Mucosa of descending colon (tissue), 3 donors: Measurements from ENCODE around the gene ART4. TPM values are rescaled to one million over a fixed set of nuclear protein-coding genes. Genes with fewer than 3 reads are reported as not detected.

Source experiments
- ATAC-seq: fragments of 200-7000 bp; cut with Tn5 transposase; one replicate; pipeline ENCODE4 v1.9.1; 2020; ENCODE audit warnings: mild to moderate bottlenecking, moderate library complexity
- DNase-seq, 3 donors: peaks; one replicate each; pipeline ENCODE4 v3.0.0-alpha.2; 2020
- H3K36me3 ChIP-seq: fragments of 200-600 bp; one replicate; pipeline ENCODE4 v1.8.0; 2021; ENCODE audit warnings: low read depth, mild to moderate bottlenecking
- H3K4me1 ChIP-seq: fragments of 200-600 bp; one replicate; pipeline ENCODE4 v1.8.0; 2021; ENCODE audit warnings: low read depth, mild to moderate bottlenecking
- H3K4me3 ChIP-seq: fragments of 200-600 bp; one replicate; pipeline ENCODE4 v1.8.0; 2021; ENCODE audit warnings: mild to moderate bottlenecking
- H3K9me3 ChIP-seq: fragments of 200-600 bp; one replicate; pipeline ENCODE4 v1.8.0; 2021; ENCODE audit warnings: mild to moderate bottlenecking
- CTCF ChIP-seq: fragments of 200-600 bp; IDR thresholded peaks from one replicate; pipeline ENCODE4 v1.8.0; 2022; ENCODE audit warnings: antibody characterized with exemption, mild to moderate bottlenecking
- intact Hi-C, 2 donors: fragments of 100-400 bp; cut with DNase I in 1 of 2; cut with micrococcal nuclease in 1 of 2; formaldehyde crosslinking; loops; one replicate each; pipeline versions ENCODE4 v1.11.0 to v1.11.1; 2022; cut with DNase I, micrococcal nuclease
- total RNA-seq, 3 donors: library from RNA; stranded (reverse); fragmentation: NEBNext Ultra II Directional in 2 of 3; extraction: Animal tissue kit (Norgen Biotek cat#: 25700) in 2 of 3; gene quantifications; one replicate each; pipeline versions ENCODE4 v1.2.1 to v1.2.4, GENCODE V29; 2021 to 2023
- donor health status: DM: no; HTN: no; CAD: no; lungs with moderate emphysema.
- donor health status: DM: no; HTN: no; CAD: no.
- donor health status: DM: no; HTN: yes; CAD: no.

The ART4 gene
- total RNA-seq, 3 donors from 2014 or later: 0.06 to 1.9 (median 0.54) TPM

GRCh38 chr12:14845350-14845750 is 2.0 kb upstream of the ART4 start:
- no peaks in the 10 kb centered on the region for H3K9me3 ChIP-seq
- no peaks in the 10 kb centered on the region for H3K36me3 ChIP-seq
- peak; percentile 75 for ATAC-seq
- DNase-seq: peak in 1 of 3 donors; percentile 77
- peaks cover 20% of the 10 kb centered on the region for H3K4me1 ChIP-seq
- intact Hi-C loops: loop anchor here (1.0 to 5.0 kb wide), 2 partner anchors 147 to 151 kb away; no protein-coding TSS in a partner anchor
- TF ChIP-seq CTCF: peak; percentile 45
- no peak overlapping the region for H3K4me3 ChIP-seq

- DNase-seq: no peak
- Histone ChIP-seq H3K4me1 (peaks cover 20% of the 10 kb centered on the region), H3K9me3 (no peaks in the 10 kb centered on the region), H3K36me3 (no peaks in the 10 kb centered on the region), H3K4me3 (no peak overlapping the region)
- no peak for TF ChIP-seq CTCF
- intact Hi-C loops: no loop called here
- no peak for ATAC-seq
Observed at GRCh38 chr12:14844401-14844800, 1.1 kb upstream of the ART4 start.

- Histone ChIP-seq H3K4me1 (peaks cover 20% of the 10 kb centered on the region), H3K9me3 (no peaks in the 10 kb centered on the region), H3K36me3 (no peaks in the 10 kb centered on the region), H3K4me3 (no peak overlapping the region)
- no peak for TF ChIP-seq CTCF
- DNase-seq (no peak), ATAC-seq (peak; percentile 44)
- intact Hi-C loops: no loop called here
Observed at GRCh38 chr12:14842315-14842714, 1.0 kb downstream of the ART4 start.

GRCh38 chr12:14841761-14842160 is 1.6 kb downstream of the ART4 start:
- H3K9me3 ChIP-seq: no peaks in the 10 kb centered on the region
- ATAC-seq (no peak), DNase-seq (no peak)
- H3K4me3 ChIP-seq: no peak overlapping the region
- peaks cover 20% of the 10 kb centered on the region for H3K4me1 ChIP-seq
- intact Hi-C loops: no loop called here
- H3K36me3 ChIP-seq: no peaks in the 10 kb centered on the region
- TF ChIP-seq CTCF: no peak

- no peaks in the 10 kb centered on the region for H3K9me3 ChIP-seq
- H3K4me3 ChIP-seq: no peak overlapping the region
- intact Hi-C loops: no loop called here
- no peaks in the 10 kb centered on the region for H3K36me3 ChIP-seq
- TF ChIP-seq CTCF: no peak
- ATAC-seq (peak; percentile 75), DNase-seq (peak in 1 of 3 donors; percentile 20)
- peaks cover 20% of the 10 kb centered on the region for H3K4me1 ChIP-seq
Observed at GRCh38 chr12:14840616-14841015, 2.7 kb downstream of the ART4 start.

GRCh38 chr12:14839262-14839661 is 4.1 kb downstream of the ART4 start:
- DNase-seq (no peak), ATAC-seq (no peak)
- intact Hi-C loops: no loop called here
- no peaks in the 10 kb centered on the region for H3K9me3 ChIP-seq
- no peak for TF ChIP-seq CTCF
- no peaks in the 10 kb centered on the region for H3K36me3 ChIP-seq
- no peak overlapping the region for H3K4me3 ChIP-seq
- H3K4me1 ChIP-seq: peaks cover 20% of the 10 kb centered on the region
